ENCODE measurements around the gene CIAO3.

CIAO3 gene

DNA sequence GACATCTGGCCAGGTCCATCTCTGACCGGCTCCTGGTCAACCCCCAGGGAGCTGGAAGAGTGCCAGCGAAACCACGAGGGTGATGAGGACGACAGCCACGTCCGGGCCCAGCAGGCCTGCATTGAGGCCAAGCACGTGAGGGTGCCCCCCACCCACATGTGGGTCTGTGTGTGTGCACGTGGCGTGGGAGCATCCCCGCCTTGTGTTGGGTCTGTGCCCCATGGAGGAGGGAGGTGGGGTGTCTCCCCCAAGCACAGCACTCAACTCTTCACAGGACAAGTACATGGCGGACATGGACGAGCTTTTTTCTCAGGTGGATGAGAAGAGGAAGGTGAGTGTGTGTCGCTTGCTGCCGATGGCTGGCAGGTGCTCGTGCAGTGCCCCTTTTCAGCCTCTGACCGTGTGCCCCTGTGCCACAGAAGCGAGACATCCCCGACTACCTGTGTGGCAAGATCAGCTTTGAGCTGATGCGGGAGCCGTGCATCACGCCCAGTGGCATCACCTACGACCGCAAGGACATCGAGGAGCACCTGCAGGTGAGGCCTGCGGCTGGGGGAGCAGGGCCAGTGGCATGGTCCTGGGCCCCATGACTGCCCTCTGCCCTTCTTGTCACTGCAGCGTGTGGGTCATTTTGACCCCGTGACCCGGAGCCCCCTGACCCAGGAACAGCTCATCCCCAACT is 58.9 kb downstream of the CIAO3 start:
- Histone ChIP-seq H3K36me3 (ENCODE audit: control insufficient read depth, insufficient read depth, low read length) (peaks cover 23% of the 10 kb centered on the region), H3K4me3 (ENCODE audit: low read length) (no peak overlapping the region), H3K4me1 (ENCODE audit: control insufficient read depth, insufficient read depth, low read length) (peaks cover 9% of the 10 kb centered on the region), H3K27ac (ENCODE audit: low read length) (no peak overlapping the region), H3K9me3 (ENCODE audit: control insufficient read depth, insufficient read depth, low read length) (no peaks in the 10 kb centered on the region), H3K27me3 (ENCODE audit: control insufficient read depth, insufficient read depth, low read length) (no peaks in the 10 kb centered on the region)
- WGBS (ENCODE audit: insufficient coverage, insufficient read length) = no CpG with 5 or more reads among the region's 28 CpGs
- no peak for DNase-seq (ENCODE audit: low read depth, low spot score)

DNA sequence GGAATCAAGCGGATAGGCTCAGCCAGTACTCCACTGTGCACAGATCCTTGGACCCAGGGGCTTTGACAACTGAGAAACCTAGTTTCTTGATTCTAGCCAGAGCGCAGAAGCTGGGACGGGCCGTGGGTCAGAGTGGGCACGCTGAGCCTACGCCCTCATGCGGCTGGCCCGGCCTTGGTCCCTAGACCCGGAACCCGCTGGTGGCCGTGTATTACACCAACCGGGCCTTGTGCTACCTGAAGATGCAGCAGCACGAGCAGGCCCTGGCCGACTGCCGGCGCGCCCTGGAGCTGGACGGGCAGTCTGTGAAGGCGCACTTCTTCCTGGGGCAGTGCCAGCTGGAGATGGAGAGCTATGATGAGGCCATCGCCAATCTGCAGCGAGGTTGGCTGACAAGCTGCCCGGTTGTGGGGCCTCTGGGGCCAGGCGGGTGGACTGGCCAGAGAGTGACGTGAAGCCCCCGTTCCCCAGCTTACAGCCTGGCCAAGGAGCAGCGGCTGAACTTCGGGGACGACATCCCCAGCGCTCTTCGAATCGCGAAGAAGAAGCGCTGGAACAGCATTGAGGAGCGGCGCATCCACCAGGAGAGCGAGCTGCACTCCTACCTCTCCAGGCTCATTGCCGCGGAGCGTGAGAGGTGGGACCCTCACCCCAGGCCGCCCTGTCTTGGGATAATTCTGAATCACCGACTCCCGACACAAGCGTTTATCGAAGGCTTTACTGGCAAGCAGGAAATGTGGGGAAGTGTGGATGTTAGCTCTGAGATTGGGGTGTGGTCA is 59.6 kb downstream of the CIAO3 start:
- DNase-seq (ENCODE audit: low read depth, low spot score) = no peak
- H3K4me1 ChIP-seq (ENCODE audit: control insufficient read depth, insufficient read depth, low read length) = peaks cover 9% of the 10 kb centered on the region
- H3K4me3 ChIP-seq (ENCODE audit: low read length) = peak overlapping the region; percentile 65; the same call in 1 of the 2 replicates
- no peaks in the 10 kb centered on the region for H3K9me3 ChIP-seq (ENCODE audit: control insufficient read depth, insufficient read depth, low read length)
- H3K27ac ChIP-seq (ENCODE audit: low read length) = no peak overlapping the region
- peaks cover 19% of the 10 kb centered on the region for H3K36me3 ChIP-seq (ENCODE audit: control insufficient read depth, insufficient read depth, low read length)
- H3K27me3 ChIP-seq (ENCODE audit: control insufficient read depth, insufficient read depth, low read length) = no peaks in the 10 kb centered on the region
- whole genome bisulfite sequencing (ENCODE audit: insufficient coverage, insufficient read length) = no CpG with 5 or more reads among the region's 44 CpGs

GRCh38 chr16:680625-680945 is 60.2 kb downstream of the CIAO3 start:
- Histone ChIP-seq H3K4me3 (ENCODE audit: low read length) (peak overlapping the region; percentile 65), H3K4me1 (ENCODE audit: control insufficient read depth, insufficient read depth, low read length) (peaks cover 9% of the 10 kb centered on the region), H3K9me3 (ENCODE audit: control insufficient read depth, insufficient read depth, low read length) (no peaks in the 10 kb centered on the region), H3K27ac (ENCODE audit: low read length) (no peak overlapping the region), H3K36me3 (ENCODE audit: control insufficient read depth, insufficient read depth, low read length) (peaks cover 19% of the 10 kb centered on the region), H3K27me3 (ENCODE audit: control insufficient read depth, insufficient read depth, low read length) (no peaks in the 10 kb centered on the region)
- no peak for DNase-seq (ENCODE audit: low read depth, low spot score)
- WGBS (ENCODE audit: insufficient coverage, insufficient read length) = no CpG with 5 or more reads among the region's 38 CpGs

- Histone ChIP-seq H3K27ac (ENCODE audit: low read length) (no peak within 1 kb of the TSS), H3K4me3 (ENCODE audit: low read length) (peak within 1 kb of the TSS; percentile 65), H3K36me3 (ENCODE audit: control insufficient read depth, insufficient read depth, low read length) (peaks cover 15% of the 10 kb centered on the region), H3K9me3 (ENCODE audit: control insufficient read depth, insufficient read depth, low read length) (no peaks in the 10 kb centered on the region), H3K27me3 (ENCODE audit: control insufficient read depth, insufficient read depth, low read length) (no peaks in the 10 kb centered on the region), H3K4me1 (ENCODE audit: control insufficient read depth, insufficient read depth, low read length) (peaks cover 9% of the 10 kb centered on the region)
- WGBS (ENCODE audit: insufficient coverage, insufficient read length) = no CpG with 5 or more reads among the region's 91 CpGs
- DNase-seq (ENCODE audit: low read depth, low spot score) = no peak
Observed at GRCh38 chr16:679814-680624, 60.8 kb downstream of the CIAO3 start, which contains the start of gene STUB1. TSS of gene STUB1 (plus strand) at chr16:680410. CDS start at chr16:680526, 116 bp downstream.
